Amygdala (tissue), 56 donors: Measurements from ENCODE around the gene MX1.

ENCODE experiments used
- DNase-seq, 56 donors: peaks; one replicate each; lab custom pipeline; 2025; lab: John Stamatoyannopoulos, UW

Gene MX1

GRCh38 chr21:41487082-41487481 is 61.0 kb downstream of the MX1 start:
- DNase-seq, result no peak

- DNase-seq, result no peak
These were observed 62.0 kb downstream of the MX1 start for GRCh38 chr21:41488080-41488479.

- DNase-seq, result no peak
These were observed 63.3 kb downstream of the MX1 start for GRCh38 chr21:41489329-41489728.

- no peak for DNase-seq
These were observed 64.3 kb downstream of the MX1 start for GRCh38 chr21:41490330-41490729.

GRCh38 chr21:41491412-41491811 is 65.4 kb downstream of the MX1 start:
- DNase-seq, result no peak

GRCh38 chr21:41494242-41494641 is 68.2 kb downstream of the MX1 start:
- no peak for DNase-seq

- no peak for DNase-seq
These were observed 71.0 kb downstream of the MX1 start for GRCh38 chr21:41497008-41497407.

GRCh38 chr21:41497788-41498187 is 71.7 kb downstream of the MX1 start:
- DNase-seq, result no peak

GRCh38 chr21:41499920-41500319 is 73.9 kb downstream of the MX1 start:
- DNase-seq, result no peak

GRCh38 chr21:41500363-41500762 is 74.3 kb downstream of the MX1 start:
- DNase-seq, result no peak

- no peak for DNase-seq
These were observed 74.9 kb downstream of the MX1 start for GRCh38 chr21:41500931-41501381.

GRCh38 chr21:41501919-41502318 is 75.9 kb downstream of the MX1 start:
- no peak for DNase-seq

- no peak for DNase-seq
These were observed 77.3 kb downstream of the MX1 start for GRCh38 chr21:41503331-41503730.

GRCh38 chr21:41504030-41504429 is 78.0 kb downstream of the MX1 start:
- no peak for DNase-seq

GRCh38 chr21:41506005-41506594 is 80.1 kb downstream of the MX1 start:
- no peak for DNase-seq

GRCh38 chr21:41506611-41507520 is 80.8 kb downstream of the MX1 start:
- DNase-seq, result no peak

- no peak for DNase-seq
These were observed 81.7 kb downstream of the MX1 start, which contains the start of gene TMPRSS2 for GRCh38 chr21:41507521-41508414. Gene TMPRSS2, minus strand, starts transcription at chr21:41508158. Its CDS starts 10,025 bp downstream, at chr21:41498133.

- DNase-seq, result no peak
These were observed 82.5 kb downstream of the MX1 start for GRCh38 chr21:41508415-41509144.
